ENCODE measurements around the gene PPFIBP1.
"Not testable (repeated sequence)": the region's sequence is repeated elsewhere in the genome, so short reads cannot be mapped to it uniquely, and the experiment has no call there.

The PPFIBP1 gene

DNA sequence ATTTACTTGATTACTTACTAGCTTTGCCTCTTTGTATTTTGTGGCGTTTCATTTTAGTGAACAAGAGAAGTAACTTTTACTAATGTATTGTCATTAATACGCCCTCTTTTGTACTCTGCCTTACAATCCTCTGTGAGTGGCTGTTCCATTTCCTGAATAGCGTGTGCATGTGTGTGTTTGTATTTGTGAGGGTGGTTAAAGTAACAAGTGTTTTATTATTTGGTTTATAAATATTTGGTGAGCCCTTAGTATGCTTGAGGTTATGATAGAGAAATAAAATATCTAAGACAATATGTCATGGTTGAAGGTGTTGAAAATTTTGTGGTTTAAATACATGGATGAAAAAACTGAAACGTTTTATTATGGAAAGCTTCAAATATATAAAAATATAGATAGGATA lies 100.6 kb downstream of the PPFIBP1 start:
- Histone ChIP-seq H3K9me3 (replicated peaks; ENCODE audit: insufficient read depth, low read length) (no peaks in the 10 kb centered on the region), H3K9me2 (replicated peaks; ENCODE audit: insufficient read depth, low read length) (no peaks in the 10 kb centered on the region), H3K27ac (ENCODE audit: low read length) (no peak overlapping the region), H3K79me2 (ENCODE audit: low read length) (no peaks in the 10 kb centered on the region), H3F3A (ENCODE audit: insufficient read depth, low read length) (no peaks in the 10 kb centered on the region), H3K4me3 (ENCODE audit: low read length) (no peak overlapping the region), H3K9ac (ENCODE audit: low read length) (no peak overlapping the region), H3K36me3 (replicated peaks; ENCODE audit: insufficient read depth, low read length) (no peaks in the 10 kb centered on the region), H3K4me2 (ENCODE audit: low read depth, low read length) (no peak overlapping the region), H3K27me3 (replicated peaks; ENCODE audit: insufficient read depth, low read length) (no peaks in the 10 kb centered on the region), H4K20me1 (ENCODE audit: insufficient read depth, low read length) (no peaks in the 10 kb centered on the region), H3K4me1 (ENCODE audit: low read length) (no peaks in the 10 kb centered on the region), H2AFZ (ENCODE audit: low read length) (no peak overlapping the region)
- TF ChIP-seq, protein P1, sequence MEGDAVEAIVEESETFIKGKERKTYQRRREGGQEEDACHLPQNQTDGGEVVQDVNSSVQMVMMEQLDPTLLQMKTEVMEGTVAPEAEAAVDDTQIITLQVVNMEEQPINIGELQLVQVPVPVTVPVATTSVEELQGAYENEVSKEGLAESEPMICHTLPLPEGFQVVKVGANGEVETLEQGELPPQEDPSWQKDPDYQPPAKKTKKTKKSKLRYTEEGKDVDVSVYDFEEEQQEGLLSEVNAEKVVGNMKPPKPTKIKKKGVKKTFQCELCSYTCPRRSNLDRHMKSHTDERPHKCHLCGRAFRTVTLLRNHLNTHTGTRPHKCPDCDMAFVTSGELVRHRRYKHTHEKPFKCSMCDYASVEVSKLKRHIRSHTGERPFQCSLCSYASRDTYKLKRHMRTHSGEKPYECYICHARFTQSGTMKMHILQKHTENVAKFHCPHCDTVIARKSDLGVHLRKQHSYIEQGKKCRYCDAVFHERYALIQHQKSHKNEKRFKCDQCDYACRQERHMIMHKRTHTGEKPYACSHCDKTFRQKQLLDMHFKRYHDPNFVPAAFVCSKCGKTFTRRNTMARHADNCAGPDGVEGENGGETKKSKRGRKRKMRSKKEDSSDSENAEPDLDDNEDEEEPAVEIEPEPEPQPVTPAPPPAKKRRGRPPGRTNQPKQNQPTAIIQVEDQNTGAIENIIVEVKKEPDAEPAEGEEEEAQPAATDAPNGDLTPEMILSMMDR (IDR thresholded peaks at IDR 0.05; ENCODE audit: low read length): no peak
- no peak for DNase-seq

DNA sequence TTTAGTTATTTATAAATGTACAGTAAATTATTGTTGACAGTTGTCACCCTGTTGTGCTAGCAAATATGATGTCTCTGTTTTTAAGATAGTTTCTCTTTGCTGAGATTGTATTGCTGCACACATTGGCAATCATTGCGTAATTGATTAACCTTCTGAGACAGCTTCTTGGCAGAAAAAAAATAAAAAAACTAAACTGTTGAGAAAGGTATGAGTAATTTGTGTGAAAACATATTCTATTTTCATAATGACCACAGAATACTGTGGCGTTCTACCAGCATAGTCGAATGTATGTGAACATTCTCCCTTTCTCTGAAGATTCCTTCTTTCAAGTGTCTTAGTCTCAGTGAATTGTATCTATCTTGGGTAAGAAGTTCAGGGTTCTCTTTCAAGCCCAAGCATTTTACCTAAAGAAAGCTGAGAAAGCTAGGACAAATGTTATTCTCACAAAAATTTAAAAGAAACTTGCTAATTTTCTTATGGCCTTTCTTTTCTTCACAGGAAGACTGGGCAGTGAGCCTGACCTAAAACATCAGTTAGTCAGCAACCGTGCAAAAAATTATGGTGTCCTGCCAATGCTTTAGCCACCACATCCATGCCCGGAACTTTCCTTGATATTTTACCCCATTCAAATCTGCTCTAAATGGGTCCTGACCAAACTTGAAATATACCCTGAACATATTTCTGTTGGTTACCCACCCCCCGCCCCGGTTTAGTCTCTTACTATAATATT lies 103.3 kb downstream of the PPFIBP1 start:
- Histone ChIP-seq H3K9me2 (replicated peaks; ENCODE audit: insufficient read depth, low read length) (no peaks in the 10 kb centered on the region), H3K36me3 (replicated peaks; ENCODE audit: insufficient read depth, low read length) (no peaks in the 10 kb centered on the region), H3K4me2 (ENCODE audit: low read depth, low read length) (no peak overlapping the region), H3K27me3 (replicated peaks; ENCODE audit: insufficient read depth, low read length) (no peaks in the 10 kb centered on the region), H3K4me1 (ENCODE audit: low read length) (no peaks in the 10 kb centered on the region), H4K20me1 (ENCODE audit: insufficient read depth, low read length) (no peaks in the 10 kb centered on the region), H3K27ac (ENCODE audit: low read length) (no peak overlapping the region), H3K79me2 (ENCODE audit: low read length) (no peaks in the 10 kb centered on the region), H2AFZ (ENCODE audit: low read length) (no peak overlapping the region), H3K9ac (ENCODE audit: low read length) (no peak overlapping the region), H3K4me3 (ENCODE audit: low read length) (no peak overlapping the region), H3F3A (ENCODE audit: insufficient read depth, low read length) (no peaks in the 10 kb centered on the region), H3K9me3 (replicated peaks; ENCODE audit: insufficient read depth, low read length) (no peaks in the 10 kb centered on the region)
- no peak for DNase-seq
- TF ChIP-seq EZH2phosphoT487 (IDR thresholded peaks at IDR 0.05; ENCODE audit: low read length): no peak
- TF ChIP-seq, protein P1 (IDR thresholded peaks at IDR 0.05; ENCODE audit: low read length): no peak
- no peak for TF ChIP-seq EZH2 (optimal IDR thresholded peaks at IDR 0.05; ENCODE audit: low read depth, low read length)

DNA sequence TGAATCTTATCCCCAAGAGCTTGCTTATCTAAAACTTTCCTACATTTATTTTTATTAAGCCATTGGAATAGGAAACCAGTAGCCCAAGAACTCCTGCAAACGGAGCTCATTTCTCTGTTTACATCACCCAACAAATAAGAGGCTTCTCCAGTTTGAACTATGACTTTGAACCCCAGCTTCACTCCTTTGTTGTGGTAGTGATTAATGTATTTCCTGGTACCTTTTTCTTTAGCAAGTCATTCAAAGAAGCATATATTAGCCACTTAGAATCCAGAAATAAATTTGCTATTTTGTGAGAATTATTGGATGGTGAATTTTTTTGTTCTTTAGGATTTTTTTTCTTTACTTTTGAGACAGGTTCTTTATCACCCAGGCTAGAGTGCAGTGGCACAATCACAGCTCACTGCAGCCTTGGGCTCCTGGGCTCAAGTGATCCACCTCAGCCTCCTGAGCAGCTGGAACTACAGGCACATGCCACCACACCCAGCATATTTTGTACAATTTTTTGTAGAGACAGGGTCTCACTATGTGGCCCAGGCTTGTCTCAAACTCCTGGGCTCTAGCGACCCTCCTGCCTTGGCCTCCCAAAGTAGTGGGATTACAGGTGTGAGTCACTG lies 104.0 kb downstream of the PPFIBP1 start:
- not testable (repeated sequence) for H3K27me3 ChIP-seq (replicated peaks; ENCODE audit: insufficient read depth, low read length); H4K20me1 ChIP-seq (ENCODE audit: insufficient read depth, low read length); DNase-seq; H2AFZ ChIP-seq (ENCODE audit: low read length); H3K9ac ChIP-seq (ENCODE audit: low read length); H3K4me3 ChIP-seq (ENCODE audit: low read length); H3K79me2 ChIP-seq (ENCODE audit: low read length); H3K27ac ChIP-seq (ENCODE audit: low read length); H3K4me1 ChIP-seq (ENCODE audit: low read length); H3K36me3 ChIP-seq (replicated peaks; ENCODE audit: insufficient read depth, low read length); H3F3A ChIP-seq (ENCODE audit: insufficient read depth, low read length); H3K9me2 ChIP-seq (replicated peaks; ENCODE audit: insufficient read depth, low read length); H3K9me3 ChIP-seq (replicated peaks; ENCODE audit: insufficient read depth, low read length); H3K4me2 ChIP-seq (ENCODE audit: low read depth, low read length)

DNA sequence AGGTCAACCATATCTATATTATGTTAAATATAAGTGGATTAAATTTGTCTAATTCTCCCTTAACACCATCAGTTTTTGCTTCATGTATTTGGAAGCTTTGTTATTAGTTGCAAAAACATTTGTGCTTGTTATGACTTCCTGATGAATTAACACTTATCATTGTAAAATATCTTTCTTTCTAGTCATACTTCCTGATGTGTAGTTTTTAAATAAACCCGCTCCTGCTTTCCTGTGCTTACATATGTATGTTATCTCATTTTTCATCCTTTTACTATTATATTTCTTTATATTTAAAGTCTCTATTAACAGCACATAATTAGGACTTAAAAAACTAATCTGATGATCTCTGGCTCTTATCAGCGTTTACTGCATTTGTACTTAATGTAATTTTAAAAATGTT lies 106.2 kb downstream of the PPFIBP1 start:
- H3K79me2 ChIP-seq (ENCODE audit: low read length); DNase-seq; H3K4me1 ChIP-seq (ENCODE audit: low read length); H3K9me3 ChIP-seq (replicated peaks; ENCODE audit: insufficient read depth, low read length); H3K36me3 ChIP-seq (replicated peaks; ENCODE audit: insufficient read depth, low read length); H3K27me3 ChIP-seq (replicated peaks; ENCODE audit: insufficient read depth, low read length); H3K4me2 ChIP-seq (ENCODE audit: low read depth, low read length); H3K27ac ChIP-seq (ENCODE audit: low read length); H3K9ac ChIP-seq (ENCODE audit: low read length); H3K4me3 ChIP-seq (ENCODE audit: low read length); H3K9me2 ChIP-seq (replicated peaks; ENCODE audit: insufficient read depth, low read length); H3F3A ChIP-seq (ENCODE audit: insufficient read depth, low read length); H2AFZ ChIP-seq (ENCODE audit: low read length); H4K20me1 ChIP-seq (ENCODE audit: insufficient read depth, low read length): not testable (repeated sequence)

All from MM.1S (cell line).